Thoracic aorta (tissue), 2 donors: Measurements from ENCODE around the gene C8A. TPM values are rescaled to one million over a fixed set of nuclear protein-coding genes. Genes with fewer than 3 reads are reported as not detected.

Source experiments
- ATAC-seq: fragments of 150-250 bp; one replicate; pipeline ENCODE4 v1.8.0; 2017; ENCODE audit warnings: low read depth; ENCODE audit not compliant: insufficient number of reproducible peaks, low FRiP score
- DNase-seq: peaks from one replicate; pipeline ENCODE4 v3.0.0-alpha.2; 2020; ENCODE audit warnings: low spot score
- H3K27ac ChIP-seq, 2 donors: fragments of 200-600 bp; sonication (generic); 1 replicate in 1 of 2; 2 replicates in 1 of 2; pipeline ENCODE4 v1.5.1; 2016; ENCODE audit warnings: mild to moderate bottlenecking in 2 of 2, moderate library complexity in 2 of 2
- H3K27me3 ChIP-seq: fragments of 200-600 bp; sonication (generic); replicated peaks from 2 replicates; pipeline ENCODE4 v1.6.0; 2016; ENCODE audit warnings: mild to moderate bottlenecking; ENCODE audit not compliant: insufficient read depth
- H3K36me3 ChIP-seq: fragments of 200-600 bp; sonication (generic); one replicate; pipeline ENCODE4 v1.5.1; 2016
- H3K4me1 ChIP-seq, 2 donors: fragments of 200-600 bp; sonication (generic); 1 replicate in 1 of 2; 2 replicates in 1 of 2; pipeline versions ENCODE4 v1.5.1 to v1.6.0; 2016; ENCODE audit warnings: low read depth in 2 of 2, mild to moderate bottlenecking in 1 of 2; ENCODE audit not compliant: control insufficient read depth in 1 of 2
- H3K4me3 ChIP-seq: fragments of 200-600 bp; sonication (generic); 2 replicates; pipeline ENCODE4 v1.5.1; 2016; ENCODE audit warnings: mild to moderate bottlenecking
- H3K9me3 ChIP-seq: fragments of 200-600 bp; sonication (generic); 2 replicates; pipeline ENCODE4 v1.5.1; 2016
- CTCF ChIP-seq: fragments of 200-600 bp; sonication (generic); IDR thresholded peaks from one replicate; pipeline ENCODE4 v1.5.1; 2019; ENCODE audit warnings: antibody characterized with exemption
- total RNA-seq, 2 donors: library from RNA; depleted of rRNA; stranded (reverse); fragments of >200 nt; gene quantifications; one replicate each; pipeline versions ENCODE4 v1.1.0 to v1.2.3, GENCODE V29; 2016

C8A gene
- total RNA-seq, 2 donors from 2014 or later = not detected

GRCh38 chr1:56938646-56939045 lies 84.0 kb downstream of the C8A start:
- Histone ChIP-seq H3K36me3 (no peaks in the 10 kb centered on the region), H3K4me3 (no peak overlapping the region), H3K27ac (no peak overlapping the region), H3K27me3 (no peaks in the 10 kb centered on the region), H3K9me3 (no peaks in the 10 kb centered on the region), H3K4me1 (no peaks in the 10 kb centered on the region)
- TF ChIP-seq CTCF = no peak
- ATAC-seq = no peak
- DNase-seq = no peak

GRCh38 chr1:56939209-56939608 lies 84.6 kb downstream of the C8A start:
- ATAC-seq = no peak
- Histone ChIP-seq H3K27ac (no peak overlapping the region), H3K27me3 (no peaks in the 10 kb centered on the region), H3K9me3 (no peaks in the 10 kb centered on the region), H3K4me3 (no peak overlapping the region), H3K36me3 (no peaks in the 10 kb centered on the region), H3K4me1 (no peaks in the 10 kb centered on the region)
- DNase-seq = no peak
- TF ChIP-seq CTCF = no peak

- H3K9me3 ChIP-seq = no peaks in the 10 kb centered on the region
- no peak for ATAC-seq
- H3K4me3 ChIP-seq = no peak overlapping the region
- H3K4me1 ChIP-seq = no peaks in the 10 kb centered on the region
- TF ChIP-seq CTCF = no peak
- DNase-seq = no peak
- no peaks in the 10 kb centered on the region for H3K27me3 ChIP-seq
- H3K36me3 ChIP-seq = no peaks in the 10 kb centered on the region
- no peak overlapping the region for H3K27ac ChIP-seq
Measured at GRCh38 chr1:56940039-56940438, 85.4 kb downstream of the C8A start.

GRCh38 chr1:56948403-56949023 lies 93.9 kb downstream of the C8A start:
- no peak overlapping the region for H3K4me3 ChIP-seq
- H3K27ac ChIP-seq = no peak overlapping the region
- H3K9me3 ChIP-seq = no peaks in the 10 kb centered on the region
- TF ChIP-seq CTCF = no peak
- no peaks in the 10 kb centered on the region for H3K36me3 ChIP-seq
- H3K4me1 ChIP-seq = no peaks in the 10 kb centered on the region
- no peaks in the 10 kb centered on the region for H3K27me3 ChIP-seq
- ATAC-seq (no peak), DNase-seq (no peak)

GRCh38 chr1:56952501-56952900 lies 97.9 kb downstream of the C8A start:
- DNase-seq (no peak), ATAC-seq (no peak)
- no peak for TF ChIP-seq CTCF
- Histone ChIP-seq H3K27ac (no peak overlapping the region), H3K27me3 (no peaks in the 10 kb centered on the region), H3K4me3 (no peak overlapping the region), H3K36me3 (no peaks in the 10 kb centered on the region), H3K4me1 (no peaks in the 10 kb centered on the region), H3K9me3 (no peaks in the 10 kb centered on the region)
